ENCODE results near the gene AP2A2. TPM values are rescaled to one million over a fixed set of nuclear protein-coding genes. Genes with fewer than 3 reads are reported as not detected.

The AP2A2 gene
- total RNA-seq, 4 donors from 2014 or later = 45.4 to 107 (median 76.8) TPM

DNA sequence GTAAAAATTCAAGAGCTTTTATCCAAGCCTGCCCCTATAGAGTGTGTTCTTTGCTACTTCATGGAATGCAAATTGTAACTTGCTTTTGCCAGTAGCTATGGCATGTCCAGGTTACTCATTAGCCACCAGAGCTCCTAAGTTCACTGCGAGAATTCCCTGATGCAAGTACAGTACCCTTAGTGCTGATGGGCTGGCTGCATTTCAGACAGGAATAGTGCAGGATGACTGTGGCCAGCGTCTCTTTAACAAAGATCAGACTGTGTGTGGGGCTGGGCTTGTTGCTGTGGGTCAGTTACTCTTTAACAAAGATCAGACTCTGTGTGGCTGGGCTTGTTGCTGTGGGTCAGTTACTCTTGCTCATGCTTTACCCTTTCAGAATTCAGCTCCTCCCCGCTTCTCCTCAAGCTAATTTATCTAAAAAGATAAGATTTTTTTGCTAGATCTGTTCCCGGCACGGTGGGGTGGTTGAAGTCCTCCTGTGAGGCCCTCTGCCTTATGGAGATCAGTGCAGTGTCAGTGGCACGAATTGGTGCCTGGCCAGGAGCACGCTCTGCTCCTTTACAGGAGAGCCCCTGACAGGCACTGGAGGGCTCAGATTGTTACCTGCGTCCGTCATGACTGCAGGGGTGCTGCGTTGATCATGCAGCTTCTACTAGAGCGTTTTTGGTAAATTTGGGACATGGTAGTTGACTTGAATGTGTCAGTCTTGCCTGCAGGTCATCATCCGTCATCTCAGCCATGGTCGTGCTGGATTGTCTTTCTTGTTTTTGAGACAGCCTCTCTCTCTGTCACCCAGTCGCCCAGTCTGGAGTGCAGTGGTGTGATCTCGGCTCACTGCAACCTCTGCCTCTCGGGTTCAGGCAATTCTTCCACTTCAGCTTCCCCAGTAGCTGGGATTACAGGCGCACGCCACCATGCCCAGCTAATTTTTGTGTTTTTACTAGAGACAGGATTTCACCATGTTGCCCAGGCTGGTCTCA, 27.0 kb downstream of the AP2A2 start:
- no peak for DNase-seq (ENCODE audit: low spot score in 2 of 2)
- peaks cover 43% of the 10 kb centered on the region for H3K4me1 ChIP-seq
- 87% methylated on average over 18 of the region's 18 CpGs for WGBS

DNA sequence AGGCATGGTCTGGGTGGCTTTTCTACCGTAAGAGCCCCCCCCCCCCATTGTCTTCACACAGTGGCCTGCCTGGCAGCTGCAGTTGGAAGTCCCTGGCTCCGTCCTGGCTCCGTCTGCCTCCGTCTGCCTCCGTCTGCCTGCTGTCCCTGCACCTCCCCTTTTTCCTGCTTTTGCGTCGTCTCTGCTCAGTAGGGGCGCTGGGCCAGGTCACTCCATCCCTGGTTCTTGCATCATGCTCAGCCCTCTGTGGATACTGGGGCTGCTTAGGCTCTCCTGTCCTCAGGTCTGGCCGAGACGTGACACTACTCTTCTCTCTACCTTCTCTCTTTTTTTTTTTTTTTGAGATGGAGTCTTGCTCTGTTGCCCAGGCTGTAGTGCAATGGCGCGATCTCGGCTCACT, 27.8 kb downstream of the AP2A2 start:
- peaks cover 8% of the 10 kb centered on the region for H3K9me3 ChIP-seq
- H3K27ac ChIP-seq = no peak overlapping the region
- DNase-seq (ENCODE audit: low spot score in 2 of 2) = no peak
- 80% methylated on average over 13 of the region's 13 CpGs for WGBS
- TF ChIP-seq EP300 (IDR thresholded peaks at IDR 0.05) (no peak), POLR2A (IDR thresholded peaks at IDR 0.05) (no peak), POLR2AphosphoS5 (IDR thresholded peaks at IDR 0.05) (no peak)
- TF ChIP-seq, protein P1, sequence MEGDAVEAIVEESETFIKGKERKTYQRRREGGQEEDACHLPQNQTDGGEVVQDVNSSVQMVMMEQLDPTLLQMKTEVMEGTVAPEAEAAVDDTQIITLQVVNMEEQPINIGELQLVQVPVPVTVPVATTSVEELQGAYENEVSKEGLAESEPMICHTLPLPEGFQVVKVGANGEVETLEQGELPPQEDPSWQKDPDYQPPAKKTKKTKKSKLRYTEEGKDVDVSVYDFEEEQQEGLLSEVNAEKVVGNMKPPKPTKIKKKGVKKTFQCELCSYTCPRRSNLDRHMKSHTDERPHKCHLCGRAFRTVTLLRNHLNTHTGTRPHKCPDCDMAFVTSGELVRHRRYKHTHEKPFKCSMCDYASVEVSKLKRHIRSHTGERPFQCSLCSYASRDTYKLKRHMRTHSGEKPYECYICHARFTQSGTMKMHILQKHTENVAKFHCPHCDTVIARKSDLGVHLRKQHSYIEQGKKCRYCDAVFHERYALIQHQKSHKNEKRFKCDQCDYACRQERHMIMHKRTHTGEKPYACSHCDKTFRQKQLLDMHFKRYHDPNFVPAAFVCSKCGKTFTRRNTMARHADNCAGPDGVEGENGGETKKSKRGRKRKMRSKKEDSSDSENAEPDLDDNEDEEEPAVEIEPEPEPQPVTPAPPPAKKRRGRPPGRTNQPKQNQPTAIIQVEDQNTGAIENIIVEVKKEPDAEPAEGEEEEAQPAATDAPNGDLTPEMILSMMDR (IDR thresholded peaks at IDR 0.05) = no peak
- no peak overlapping the region for H3K4me3 ChIP-seq
- no peaks in the 10 kb centered on the region for H3K27me3 ChIP-seq
- peaks cover 49% of the 10 kb centered on the region for H3K4me1 ChIP-seq
- H3K36me3 ChIP-seq = peaks cover 4% of the 10 kb centered on the region

More for the DNA sequence above, 27.0 kb downstream of the AP2A2 start:
- Histone ChIP-seq H3K9me3 (peaks cover 8% of the 10 kb centered on the region), H3K27me3 (no peaks in the 10 kb centered on the region), H3K36me3 (peaks cover 4% of the 10 kb centered on the region), H3K4me3 (no peak overlapping the region), H3K27ac (no peak overlapping the region)
- TF ChIP-seq POLR2AphosphoS5 (IDR thresholded peaks at IDR 0.05) (no peak), EP300 (IDR thresholded peaks at IDR 0.05) (no peak), POLR2A (IDR thresholded peaks at IDR 0.05) (no peak)
- TF ChIP-seq, protein P1 (IDR thresholded peaks at IDR 0.05) = no peak

DNA sequence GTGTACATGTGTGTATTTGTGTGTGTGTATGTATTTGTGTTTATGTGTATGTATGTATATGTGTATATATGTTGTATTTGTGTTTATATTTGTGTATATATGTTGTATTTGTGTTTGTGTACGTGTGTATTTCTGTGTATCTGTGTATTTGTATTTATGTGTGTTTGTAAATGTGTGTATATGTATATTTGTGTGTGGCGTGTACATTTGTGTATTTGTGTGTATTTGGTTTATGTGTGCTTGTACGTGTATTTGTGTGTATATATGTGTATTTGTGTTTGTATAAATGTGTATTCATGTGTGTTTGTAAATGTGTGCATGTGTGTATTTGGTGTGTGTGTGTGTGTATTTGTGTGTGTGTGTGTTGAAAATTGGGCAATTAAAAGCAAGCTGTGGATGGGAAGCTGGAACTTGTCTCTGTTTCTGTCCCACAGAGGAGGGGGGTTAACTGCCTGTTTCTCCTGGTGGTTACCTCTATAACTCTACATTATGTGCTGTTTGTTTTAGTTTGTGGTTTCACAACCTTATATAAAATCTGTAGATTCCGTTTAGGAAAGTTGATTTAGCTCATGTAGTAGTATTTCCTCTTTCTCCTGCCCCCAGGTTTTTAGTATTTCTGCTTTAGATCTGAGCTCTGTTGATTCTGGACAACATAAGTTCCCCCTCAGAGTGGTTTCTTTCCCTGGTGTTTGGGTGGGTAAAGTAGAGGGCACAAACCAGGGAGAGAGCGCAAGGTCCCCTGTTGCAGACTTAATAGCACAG, 28.9 kb downstream of the AP2A2 start:
- H3K4me3 ChIP-seq = no peak overlapping the region

DNA sequence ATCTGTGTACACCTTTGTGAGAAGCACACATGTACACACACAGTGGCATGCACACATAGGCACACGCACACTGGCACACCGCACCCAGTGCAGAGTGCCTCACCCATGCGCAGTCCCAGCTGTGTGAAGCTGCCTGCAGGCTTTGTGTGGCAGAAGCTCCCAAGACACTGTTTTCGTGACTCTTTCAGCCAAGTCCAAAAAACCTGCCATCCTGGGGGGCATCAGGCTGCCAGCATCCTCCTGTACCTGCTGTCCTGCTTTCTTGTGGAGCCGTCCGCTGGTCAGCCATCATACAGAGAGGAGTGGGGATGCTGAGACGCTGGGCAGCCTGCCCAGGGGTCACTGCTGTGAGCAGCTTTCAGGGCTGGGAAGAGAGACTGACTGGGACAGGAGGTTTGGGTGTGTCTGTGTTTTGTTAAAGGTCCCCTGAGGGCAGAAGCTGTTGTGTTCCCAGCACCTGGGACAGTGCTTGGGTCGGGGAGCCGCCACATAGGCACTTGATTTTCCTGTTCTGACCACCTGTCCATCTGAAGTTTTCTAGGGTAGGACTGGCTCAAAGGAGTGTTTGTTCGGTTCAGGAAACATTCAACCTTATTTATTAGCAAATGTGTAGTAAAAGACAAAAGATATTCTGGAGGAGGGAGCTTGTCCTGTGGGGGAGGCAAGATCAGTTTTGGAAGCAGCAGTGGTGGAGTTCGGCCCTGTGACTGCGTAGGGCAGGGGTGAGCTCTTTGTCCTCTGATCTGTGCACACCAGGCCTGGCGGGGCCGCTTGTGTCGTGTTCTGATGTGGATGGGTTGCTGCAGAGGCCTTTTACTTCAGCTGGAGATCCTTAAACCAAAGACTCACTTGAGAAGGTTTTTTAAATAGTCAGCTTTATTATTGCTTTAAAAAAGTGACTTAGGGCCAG, 29.7 kb downstream of the AP2A2 start:
- Histone ChIP-seq H3K4me3 (no peak overlapping the region), H3K27ac (peak overlapping the region; percentile 53), H3K4me1 (peaks cover 56% of the 10 kb centered on the region), H3K36me3 (peaks cover 10% of the 10 kb centered on the region), H3K9me3 (no peaks in the 10 kb centered on the region), H3K27me3 (no peaks in the 10 kb centered on the region)
- no peak for DNase-seq (ENCODE audit: low spot score in 2 of 2)
- WGBS = 57% methylated on average over 13 of the region's 15 CpGs
- TF ChIP-seq, protein P1 (IDR thresholded peaks at IDR 0.05) = no peak
- TF ChIP-seq POLR2A (IDR thresholded peaks at IDR 0.05) = no peak
- TF ChIP-seq POLR2AphosphoS5 (IDR thresholded peaks at IDR 0.05) = no peak
- no peak for TF ChIP-seq EP300 (IDR thresholded peaks at IDR 0.05)

More for the DNA sequence above, 28.9 kb downstream of the AP2A2 start:
- WGBS = 78% methylated on average over 5 of the region's 5 CpGs
- Histone ChIP-seq H3K27ac (peak overlapping the region; percentile 53), H3K36me3 (peaks cover 3% of the 10 kb centered on the region), H3K4me1 (peaks cover 56% of the 10 kb centered on the region), H3K27me3 (no peaks in the 10 kb centered on the region), H3K9me3 (peaks cover under 1% of the 10 kb centered on the region)
- DNase-seq (ENCODE audit: low spot score in 2 of 2) = no peak
- no peak for TF ChIP-seq EP300 (IDR thresholded peaks at IDR 0.05)
- no peak for TF ChIP-seq POLR2A (IDR thresholded peaks at IDR 0.05)
- no peak for TF ChIP-seq POLR2AphosphoS5 (IDR thresholded peaks at IDR 0.05)
- TF ChIP-seq, protein P1 (IDR thresholded peaks at IDR 0.05) = no peak
